ENCODE results near the gene PYHIN1. TPM values are rescaled to one million over a fixed set of nuclear protein-coding genes. Genes with fewer than 3 reads are reported as not detected.
A peak's percentile ranks its signal among the peaks of the same experiment; 100 is the strongest.

The PYHIN1 gene
- total and polyA plus RNA-seq, 2 experiments from 2014 or later = not detected

GRCh38 chr1:158992787-158993312 lies 61.5 kb downstream of the PYHIN1 start:
- WGBS, 2 experiments (ENCODE audit: low coverage in 1 of 2, low lambda C conversion rate in 2 of 2, missing lambda C conversion rate in 2 of 2) = 66 to 74% methylated on average over 4 of the region's 4 CpGs

DNA sequence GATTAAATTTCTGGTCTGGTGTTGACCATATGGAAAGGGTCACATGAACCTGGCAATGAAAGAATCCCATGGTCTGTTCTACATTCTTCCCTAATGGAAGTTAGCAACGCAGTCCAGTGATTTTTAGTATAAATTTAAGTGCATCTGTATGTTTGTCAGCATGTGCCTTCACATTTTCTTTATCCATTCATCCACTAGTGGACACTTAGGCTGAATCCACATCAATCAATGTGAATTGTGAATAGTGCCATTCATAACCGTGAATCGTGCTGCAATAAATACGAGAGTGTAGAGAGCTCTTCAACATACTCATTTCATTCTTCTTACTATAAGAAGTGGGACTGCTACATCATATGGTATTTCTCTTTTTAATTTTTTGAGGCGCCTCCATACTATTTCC lies 65.6 kb downstream of the PYHIN1 start:
- in situ Hi-C loops (cut with MboI) = loop anchor here (25.0 kb wide), 1 partner anchor 785 kb away; no protein-coding TSS in a partner anchor
- no peak overlapping the region for H3K4me3 ChIP-seq
- H2AFZ ChIP-seq = no peak overlapping the region
- H3K79me2 ChIP-seq (ENCODE audit: insufficient read depth) = peaks cover 4% of the 10 kb centered on the region; the same call in 1 of the 2 replicates
- H3K36me3 ChIP-seq (ENCODE audit: low read depth) = no peaks in the 10 kb centered on the region
- peaks cover 17% of the 10 kb centered on the region for H3K4me1 ChIP-seq (ENCODE audit: insufficient read depth)
- H4K20me1 ChIP-seq (ENCODE audit: insufficient read depth) = no peaks in the 10 kb centered on the region
- H3F3A ChIP-seq (ENCODE audit: insufficient read depth) = peaks cover 23% of the 10 kb centered on the region
- H3K9me3 ChIP-seq (ENCODE audit: low read depth) = no peaks in the 10 kb centered on the region
- no peak for DNase-seq
- no peak overlapping the region for H3K27ac ChIP-seq
- H3K9ac ChIP-seq = no peak overlapping the region
- H3K27me3 ChIP-seq (replicated peaks; ENCODE audit: insufficient read depth) = no peaks in the 10 kb centered on the region
- TF ChIP-seq EZH2phosphoT487 (IDR thresholded peaks at IDR 0.05; ENCODE audit: insufficient read depth, low read depth) (no peak), EZH2 (IDR thresholded peaks at IDR 0.05; ENCODE audit: insufficient read depth, poor library complexity, severe bottlenecking) (no peak)
- 53 to 55% methylated on average over 5 of the region's 5 CpGs for WGBS, 2 experiments (ENCODE audit: low coverage in 1 of 2, low lambda C conversion rate in 2 of 2, missing lambda C conversion rate in 2 of 2)
- no peaks in the 10 kb centered on the region for H3K9me2 ChIP-seq (ENCODE audit: insufficient read depth)
- no peak overlapping the region for H3K4me2 ChIP-seq (ENCODE audit: unreplicated experiment)

More at GRCh38 chr1:158992787-158993312, 61.5 kb downstream of the PYHIN1 start:
- Histone ChIP-seq H3K4me1 (ENCODE audit: insufficient read depth) (no peaks in the 10 kb centered on the region), H2AFZ (no peak overlapping the region), H3K27me3 (replicated peaks; ENCODE audit: insufficient read depth) (no peaks in the 10 kb centered on the region; the same call in 1 of the 2 replicates), H3K9me3 (ENCODE audit: low read depth) (no peaks in the 10 kb centered on the region), H3K27ac (no peak overlapping the region), H3K79me2 (ENCODE audit: insufficient read depth) (no peaks in the 10 kb centered on the region), H3F3A (ENCODE audit: insufficient read depth) (no peaks in the 10 kb centered on the region), H3K4me2 (ENCODE audit: unreplicated experiment) (no peak overlapping the region), H4K20me1 (ENCODE audit: insufficient read depth) (no peaks in the 10 kb centered on the region), H3K9me2 (ENCODE audit: insufficient read depth) (no peaks in the 10 kb centered on the region), H3K9ac (no peak overlapping the region), H3K4me3 (no peak overlapping the region), H3K36me3 (ENCODE audit: low read depth) (no peaks in the 10 kb centered on the region)
- in situ Hi-C loops (cut with MboI) = loop anchor here (25.0 kb wide), 1 partner anchor 781 kb away; no protein-coding TSS in a partner anchor
- DNase-seq = no peak
- no peak for TF ChIP-seq EZH2phosphoT487 (IDR thresholded peaks at IDR 0.05; ENCODE audit: insufficient read depth, low read depth)

DNA sequence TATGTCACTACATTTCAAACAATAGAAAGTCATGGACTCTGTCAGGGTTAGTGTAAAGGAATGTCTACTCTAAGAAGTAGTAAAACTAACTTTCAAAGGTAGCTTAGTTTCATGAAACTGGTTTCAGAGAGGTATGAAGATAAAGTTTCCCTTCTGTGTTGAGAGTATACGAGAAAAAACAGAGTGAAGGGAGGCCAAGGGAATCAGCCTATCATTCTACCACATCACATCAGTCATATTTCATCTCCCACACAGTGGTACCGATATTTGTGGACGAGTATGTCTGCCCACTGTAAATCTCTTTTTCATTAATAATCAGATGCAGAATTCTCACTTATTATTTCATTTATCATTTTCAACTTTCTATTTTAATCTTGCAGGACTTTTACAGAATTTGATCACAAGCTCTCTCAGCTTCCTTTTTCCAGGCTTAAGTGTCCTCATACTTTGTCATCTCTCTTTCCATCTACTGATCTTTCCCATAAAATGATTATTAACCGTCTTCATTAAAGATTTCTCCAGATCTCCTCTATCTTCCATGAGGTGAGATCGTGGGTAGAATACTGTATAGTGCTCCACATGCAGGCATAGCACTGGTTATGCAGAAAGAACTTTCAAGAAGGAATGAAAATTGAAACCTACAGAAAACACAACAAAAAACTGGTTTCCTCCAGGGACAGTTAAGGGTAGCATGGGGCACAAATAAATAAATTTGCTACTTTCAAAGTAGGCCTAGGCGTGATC lies 66.9 kb downstream of the PYHIN1 start:
- peak overlapping the region; percentile 97 for H2AFZ ChIP-seq
- H3K4me1 ChIP-seq (ENCODE audit: insufficient read depth) = peaks cover 17% of the 10 kb centered on the region
- H3K9me2 ChIP-seq (ENCODE audit: insufficient read depth) = no peaks in the 10 kb centered on the region
- H3K27ac ChIP-seq = no peak overlapping the region
- H3K79me2 ChIP-seq (ENCODE audit: insufficient read depth) = peaks cover 4% of the 10 kb centered on the region; the same call in 1 of the 2 replicates
- no peaks in the 10 kb centered on the region for H3K9me3 ChIP-seq (ENCODE audit: low read depth)
- no peak for TF ChIP-seq EZH2 (IDR thresholded peaks at IDR 0.05; ENCODE audit: insufficient read depth, poor library complexity, severe bottlenecking)
- peak overlapping the region; percentile 97 for H3K4me2 ChIP-seq (ENCODE audit: unreplicated experiment)
- 37 to 41% methylated on average over 6 of the region's 6 CpGs for WGBS, 2 experiments (ENCODE audit: low coverage in 1 of 2, low lambda C conversion rate in 2 of 2, missing lambda C conversion rate in 2 of 2)
- peak overlapping the region; percentile 86; the same call in 1 of the 2 replicates for H3K9ac ChIP-seq
- in situ Hi-C loops (cut with MboI) = loop anchor here (25.0 kb wide), 1 partner anchor 786 kb away; no protein-coding TSS in a partner anchor
- H3K4me3 ChIP-seq = peak overlapping the region; percentile 83
- H3K27me3 ChIP-seq (replicated peaks; ENCODE audit: insufficient read depth) = no peaks in the 10 kb centered on the region
- H3K36me3 ChIP-seq (ENCODE audit: low read depth) = no peaks in the 10 kb centered on the region
- H3F3A ChIP-seq (ENCODE audit: insufficient read depth) = peaks cover 23% of the 10 kb centered on the region
- no peak for DNase-seq
- H4K20me1 ChIP-seq (ENCODE audit: insufficient read depth) = no peaks in the 10 kb centered on the region

DNA sequence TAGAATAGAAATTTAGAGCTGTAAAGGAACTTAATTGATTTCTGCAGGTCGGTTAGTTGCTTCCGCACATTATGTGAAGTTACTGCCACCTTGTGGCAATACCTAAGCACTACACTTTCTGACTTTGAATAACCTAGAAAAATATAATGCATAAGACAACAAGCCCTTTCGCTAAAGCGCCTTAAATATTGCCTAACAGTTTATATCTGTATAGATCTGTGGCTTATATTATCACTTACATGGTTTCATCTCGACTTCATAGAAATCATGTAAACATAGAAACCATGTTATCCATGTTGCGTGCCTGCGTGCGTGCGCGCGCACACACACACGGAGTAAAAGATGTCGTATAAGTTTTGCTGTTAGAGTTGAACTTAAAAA lies 67.4 kb downstream of the PYHIN1 start:
- peaks cover 17% of the 10 kb centered on the region for H3K4me1 ChIP-seq (ENCODE audit: insufficient read depth)
- TF ChIP-seq EZH2phosphoT487 (IDR thresholded peaks at IDR 0.05; ENCODE audit: insufficient read depth, low read depth) = no peak
- no peak for TF ChIP-seq EZH2 (IDR thresholded peaks at IDR 0.05; ENCODE audit: insufficient read depth, poor library complexity, severe bottlenecking)

More for the DNA sequence above, 67.4 kb downstream of the PYHIN1 start:
- Histone ChIP-seq H3K27me3 (replicated peaks; ENCODE audit: insufficient read depth) (no peaks in the 10 kb centered on the region), H3K27ac (peak overlapping the region; percentile 95), H3K4me2 (ENCODE audit: unreplicated experiment) (peak overlapping the region; percentile 97), H4K20me1 (ENCODE audit: insufficient read depth) (no peaks in the 10 kb centered on the region), H3K79me2 (ENCODE audit: insufficient read depth) (peaks cover 4% of the 10 kb centered on the region; the same call in 1 of the 2 replicates), H3K4me3 (peak overlapping the region; percentile 83), H2AFZ (peak overlapping the region; percentile 97), H3K9me3 (ENCODE audit: low read depth) (no peaks in the 10 kb centered on the region), H3K9me2 (ENCODE audit: insufficient read depth) (no peaks in the 10 kb centered on the region), H3K36me3 (ENCODE audit: low read depth) (no peaks in the 10 kb centered on the region), H3K9ac (peak overlapping the region; percentile 86), H3F3A (ENCODE audit: insufficient read depth) (peaks cover 23% of the 10 kb centered on the region)
- peak; percentile 78 for DNase-seq
- in situ Hi-C loops (cut with MboI) = loop anchor here (25.0 kb wide), 1 partner anchor 786 kb away; no protein-coding TSS in a partner anchor
- WGBS, 2 experiments (ENCODE audit: low coverage in 1 of 2, low lambda C conversion rate in 2 of 2, missing lambda C conversion rate in 2 of 2) = 0 to 1% methylated on average over 13 of the region's 13 CpGs

Data from GM23248 (cell line).